ENCODE results near the gene SNX9. TPM values are rescaled to one million over a fixed set of nuclear protein-coding genes. Genes with fewer than 3 reads are reported as not detected.

The SNX9 gene
- total and polyA plus RNA-seq, 10 of the 15 experiments (the other 5 are each of a cell fraction or from before 2014, with no cell fraction given): 0.03 to 2.0 (median 0.37) TPM

DNA sequence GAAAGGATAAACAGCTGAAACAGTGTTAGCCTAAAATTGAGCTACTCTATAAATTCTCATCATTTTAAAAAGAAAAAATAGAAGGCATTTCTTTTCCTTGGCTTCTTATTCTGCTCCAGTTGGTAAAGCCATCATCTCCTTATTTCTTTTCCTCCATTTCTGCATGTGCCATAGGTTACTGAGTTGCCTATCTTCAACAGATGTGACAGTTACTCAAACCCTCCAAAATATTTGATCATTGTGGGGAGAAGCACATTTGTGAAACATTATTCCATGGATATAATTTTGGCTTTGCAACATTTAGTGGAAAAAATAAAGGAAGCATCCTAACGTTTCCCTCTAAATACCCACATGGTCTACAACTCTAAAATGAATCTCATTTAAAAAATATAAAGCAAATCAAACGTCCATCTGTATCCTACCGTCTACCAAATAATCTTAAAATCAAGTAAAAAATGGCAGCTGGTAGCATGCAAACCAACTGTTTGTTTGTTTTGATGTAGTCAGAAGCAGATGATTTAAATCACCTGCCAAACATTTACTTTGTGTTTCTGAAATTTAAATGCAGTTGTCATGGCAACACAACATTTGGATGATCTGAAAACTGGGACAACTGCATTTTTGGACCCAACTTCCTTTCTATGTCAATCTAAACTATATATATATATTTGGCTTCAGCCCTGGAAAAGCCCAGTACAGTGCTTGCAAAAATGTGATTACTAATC, 16.8 kb upstream of the SNX9 start (continued):
- TF ChIP-seq ZBTB4 (CRISPR knock-in tag; IDR thresholded peaks at IDR 0.05): no peak
- TF ChIP-seq ESRRA (IDR thresholded peaks at IDR 0.05; ENCODE audit: low read length): no peak
- TF ChIP-seq FOXK2 (IDR thresholded peaks at IDR 0.05): no peak
- no peak for TF ChIP-seq STAT1 (conservative IDR thresholded peaks at IDR 0.05)
- no peak for TF ChIP-seq KDM1A (IDR thresholded peaks at IDR 0.05; ENCODE audit: borderline replicate concordance)
- TF ChIP-seq BCL11A (IDR thresholded peaks at IDR 0.05; ENCODE audit: low read depth, low read length): no peak
- TF ChIP-seq MTA3 (IDR thresholded peaks at IDR 0.05; ENCODE audit: borderline replicate concordance, low read length): no peak

- ChIA-PET CTCF (interaction anchor here (1.1 kb wide), 1 partner anchor 9 kb away, joined by 3 read pairs; no protein-coding TSS in a partner anchor), POLR2A (no interaction called here)
- no peak for TF ChIP-seq GABPA (IDR thresholded peaks at IDR 0.05; ENCODE audit: low read depth)
- no peak for TF ChIP-seq SUPT20H (IDR thresholded peaks at IDR 0.05; ENCODE audit: borderline replicate concordance, control insufficient read depth, low read depth, low read length)
- TF ChIP-seq SPI1 (IDR thresholded peaks at IDR 0.05; ENCODE audit: borderline replicate concordance, insufficient read depth, low read depth, low read length): no peak
- TF ChIP-seq PBX3 (IDR thresholded peaks at IDR 0.05; ENCODE audit: insufficient replicate concordance, low read depth, low read length): no peak
- no peak for TF ChIP-seq SMAD5 (IDR thresholded peaks at IDR 0.05; ENCODE audit: low read depth)
- no peak for TF ChIP-seq POLR2AphosphoS5 (IDR thresholded peaks at IDR 0.05; ENCODE audit: low read length)
- TF ChIP-seq FOS (IDR thresholded peaks at IDR 0.05; ENCODE audit: borderline replicate concordance, extremely low read depth, insufficient read length): no peak
- no peak for TF ChIP-seq ZBTB40 (IDR thresholded peaks at IDR 0.05; ENCODE audit: borderline replicate concordance)
Measured at GRCh38 chr6:157806856-157807215, 16.2 kb upstream of the SNX9 start.

More at GRCh38 chr6:157806856-157807215, 16.2 kb upstream of the SNX9 start:
- Histone ChIP-seq H3K4me3 (no peak overlapping the region), H3K27me3 (replicated peaks in 1 of 2; ENCODE audit: control insufficient read depth in 2 of 2, insufficient read depth in 2 of 2, low read length in 1 of 2) (peaks cover 0 to 2% of the 10 kb centered on the region in 2 experiments; a peak in 3 of 4 replicates), H2AFZ (ENCODE audit: control insufficient read depth, low read depth, low read length) (no peak overlapping the region), H3K4me2 (ENCODE audit: control insufficient read depth, insufficient read depth) (no peak overlapping the region), H3K4me1 (ENCODE audit: control insufficient read depth, insufficient read depth, low read length) (0 out of 2 replicates have a peak, but pooled peaks cover 3% of the 10 kb centered on the region), H3K79me2 (ENCODE audit: control insufficient read depth, insufficient read depth, low read length) (no peaks in the 10 kb centered on the region), H3K9me3 (replicated peaks; ENCODE audit: control insufficient read depth, insufficient read depth, low read length) (peaks cover 2% of the 10 kb centered on the region; the same call in 1 of the 3 replicates), H3K36me3 (ENCODE audit: control insufficient read depth in 2 of 2, insufficient read depth in 2 of 2, low read length in 1 of 2) (no peaks in the 10 kb centered on the region), H3K9ac (ENCODE audit: control insufficient read depth, insufficient read depth, low read length) (no peak overlapping the region), H4K20me1 (ENCODE audit: control insufficient read depth, insufficient read depth) (no peaks in the 10 kb centered on the region), H3K27ac (ENCODE audit: control insufficient read depth, insufficient read depth) (no peak overlapping the region)
- no peak for DNase-seq (ENCODE audit: low read depth, low spot score)
- in situ Hi-C loops (cut with MboI) (no loop called here), intact Hi-C loops (cut with micrococcal nuclease; ENCODE audit: unreplicated experiment) (no loop called here)
- no peak for FAIRE-seq
- 74% methylated on average over 3 of the region's 3 CpGs for WGBS (ENCODE audit: insufficient coverage, insufficient replicate concordance, low lambda C conversion rate, missing lambda C conversion rate)
- ChIA-PET RAD21 (ENCODE audit: unreplicated experiment) (no interaction called here), SMC1A (ENCODE audit: uncharacterized antibody, unreplicated experiment) (no interaction called here)
- no TSS peak for BruUV-seq (replicated peaks)
- ATAC-seq: no peak
